NOMO-1 treated with dmso at 0.1 percent for 144 hours (cell line): ENCODE data around the gene SCO1.
A peak's percentile ranks its signal among the peaks of the same experiment; 100 is the strongest.
"Not testable (repeated sequence)": the region's sequence is repeated elsewhere in the genome, so short reads cannot be mapped to it uniquely, and the experiment has no call there.

Experiments used
- DNase-seq: peaks from one replicate; lab custom pipeline; 2025; ENCODE audit not compliant: unreplicated experiment; lab: John Stamatoyannopoulos, UW

Gene SCO1

DNA sequence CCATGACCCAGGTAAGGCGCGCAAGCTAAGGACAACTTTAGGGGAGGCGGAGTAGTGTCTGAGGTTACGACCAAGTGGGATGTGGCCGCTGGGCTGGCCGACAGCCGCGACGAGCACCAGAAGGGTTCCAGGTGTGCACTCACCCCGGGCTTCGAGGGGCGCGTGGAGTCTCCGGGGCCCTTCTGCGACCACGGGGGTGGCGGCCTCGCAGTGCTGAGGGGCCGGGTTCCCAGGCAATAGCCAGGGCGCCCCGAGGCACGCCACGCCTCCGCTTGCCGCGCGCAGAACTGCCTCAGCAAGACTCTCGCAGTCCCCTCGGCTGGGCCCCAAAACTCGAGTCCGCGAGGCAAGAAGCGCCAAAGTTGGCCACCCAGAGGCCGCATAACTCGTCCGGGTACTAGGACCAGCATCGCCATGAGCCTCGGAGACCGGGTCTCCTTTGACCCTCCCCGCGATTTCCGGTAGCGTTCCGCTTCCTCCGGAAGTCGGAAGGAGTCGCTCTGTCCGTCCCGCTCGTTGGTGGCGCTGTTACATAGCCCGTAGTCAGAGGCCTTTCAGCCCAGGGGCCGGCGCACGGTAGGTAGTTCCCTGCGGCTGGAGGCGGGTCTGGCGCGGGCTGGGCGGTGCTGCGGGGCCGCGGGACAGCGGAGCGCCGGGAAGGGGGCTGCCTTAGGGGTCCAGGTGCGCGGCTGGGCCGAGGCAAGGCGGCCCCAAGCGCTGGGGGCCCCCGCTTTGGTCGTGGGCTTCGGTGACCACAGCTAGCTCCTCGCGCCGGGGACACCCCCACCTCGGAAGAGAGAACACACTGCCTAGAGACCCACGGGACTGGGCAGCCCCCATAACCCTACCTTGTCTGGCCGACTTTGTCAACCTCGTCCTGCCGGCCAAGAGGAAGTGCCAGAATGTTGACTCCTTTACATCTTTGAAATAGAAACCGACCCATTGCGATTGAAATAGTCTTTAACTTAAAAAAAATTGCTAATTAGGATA, at the start of gene SCO1, which contains the start of gene ADPRM:
Gene SCO1, minus strand, starts transcription at position 442 of the 990 bp plus-strand sequence. Its CDS starts 26 bp downstream, at position 416.
Gene ADPRM, plus strand, starts transcription at position 503 of the 990 bp plus-strand sequence. CDS start 7,333 bp downstream, outside the sequence.
- DNase-seq, result peak; percentile 90

DNA sequence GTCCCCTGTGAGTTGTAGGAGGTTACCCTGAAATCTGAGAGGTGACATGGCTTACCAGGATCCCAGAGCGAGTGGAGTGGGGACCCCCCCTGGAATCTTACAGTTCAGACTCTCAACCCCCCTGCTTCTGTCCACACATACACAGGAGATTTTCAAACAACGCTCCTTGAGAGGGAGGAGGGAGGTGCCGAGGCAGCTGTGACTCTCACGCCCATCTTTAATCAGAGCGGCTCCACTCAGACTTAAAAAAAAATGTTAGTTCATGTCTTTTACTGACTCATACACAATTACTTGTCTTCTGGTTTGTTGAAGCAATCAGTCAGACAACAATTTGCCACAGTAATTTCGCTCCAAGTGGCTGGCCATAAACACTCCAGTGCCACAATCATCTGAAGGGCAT, 47.9 kb upstream of the SCO1 start:
- no peak for DNase-seq

DNA sequence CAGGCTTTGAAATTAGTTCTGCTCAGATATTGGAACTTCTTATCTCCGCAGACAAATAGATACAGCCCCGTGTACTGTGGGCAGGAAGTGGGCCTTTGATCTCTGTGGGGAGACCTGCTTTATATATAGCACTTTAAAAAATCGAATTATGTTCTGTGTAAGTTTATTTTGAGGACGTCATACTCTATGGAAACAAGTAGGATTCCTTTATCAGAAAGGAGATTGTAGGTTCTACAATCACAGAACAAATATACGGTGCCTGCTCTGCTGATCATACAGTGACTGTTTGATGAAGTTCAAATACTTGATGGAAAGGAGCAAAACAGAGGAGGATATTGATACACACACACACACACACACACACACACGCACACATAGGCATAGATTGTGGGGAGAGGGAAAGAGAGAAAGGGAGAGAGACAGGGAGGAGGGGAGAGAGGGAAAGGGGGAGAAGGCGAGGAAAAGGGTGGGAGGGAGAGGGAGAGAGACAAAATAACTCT, 47.2 kb upstream of the SCO1 start:
- no peak for DNase-seq

- DNase-seq, result no peak
These were observed 46.1 kb upstream of the SCO1 start for GRCh38 chr17:10743316-10744009.

DNA sequence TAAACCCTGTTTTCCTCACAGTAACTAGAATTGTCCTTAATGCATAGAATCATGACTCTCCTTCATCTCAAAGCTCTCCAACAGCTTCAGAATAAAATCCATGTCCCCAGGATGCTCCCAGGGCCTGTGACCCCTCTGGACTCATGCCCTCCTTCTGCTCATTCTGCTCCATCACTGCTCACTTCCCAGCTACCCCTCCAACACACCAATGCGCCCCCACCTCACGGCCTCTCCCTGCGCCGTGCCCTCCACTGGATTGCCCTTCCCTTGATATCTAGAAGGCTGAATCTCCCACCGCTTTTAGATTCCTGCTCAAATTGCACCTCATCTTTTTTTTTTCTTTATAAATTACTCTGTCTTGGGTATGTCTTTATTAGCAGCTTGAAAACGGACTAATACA, 45.1 kb upstream of the SCO1 start:
- no peak for DNase-seq

- DNase-seq, result no peak
These were observed 44.2 kb upstream of the SCO1 start for GRCh38 chr17:10741416-10742135.

DNA sequence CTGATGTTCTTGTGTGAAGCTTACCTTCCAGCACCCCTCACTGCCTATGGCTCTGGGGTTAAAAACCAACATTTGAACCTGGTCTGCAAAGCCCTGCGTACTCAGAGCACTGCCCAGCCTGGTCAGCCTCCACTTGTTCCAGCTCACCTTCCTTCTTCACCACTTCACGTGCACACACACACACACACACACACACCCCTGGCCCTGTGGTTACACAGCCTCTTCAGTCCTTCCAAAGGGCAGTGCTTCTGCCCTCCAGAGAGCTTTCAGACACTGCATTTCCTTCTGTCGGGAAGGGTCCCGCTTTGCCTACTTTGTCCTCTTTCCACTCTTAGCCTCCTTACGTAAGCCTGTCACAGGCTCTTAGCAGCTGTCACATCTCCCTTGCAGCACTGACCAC, 42.1 kb upstream of the SCO1 start:
- no peak for DNase-seq

GRCh38 chr17:10738521-10739258, 41.4 kb upstream of the SCO1 start:
- no peak for DNase-seq

DNA sequence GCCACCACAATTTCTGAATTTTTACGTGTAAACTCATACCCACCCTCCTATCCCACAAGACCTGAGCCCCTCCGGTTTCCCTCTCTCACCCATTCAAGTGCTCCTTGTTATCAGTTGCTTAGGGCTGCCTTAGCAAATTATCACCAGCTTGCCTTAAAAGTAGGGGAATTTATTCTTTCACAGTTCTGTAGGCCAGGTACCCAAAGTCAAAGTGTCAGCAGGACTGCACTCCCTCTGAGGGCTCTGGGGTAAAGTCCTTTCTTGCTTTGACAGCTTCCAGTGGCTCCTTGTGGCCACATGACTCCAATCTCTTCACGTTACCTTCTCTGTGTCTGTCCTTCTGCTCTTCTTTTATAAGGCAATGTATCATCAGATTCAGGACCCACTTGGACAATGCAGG, 40.4 kb upstream of the SCO1 start:
- DNase-seq, result no peak

GRCh38 chr17:10737168-10737622, 39.9 kb upstream of the SCO1 start:
- peak; percentile 15 for DNase-seq

- DNase-seq, result no peak
These were observed 38.5 kb upstream of the SCO1 start for GRCh38 chr17:10735821-10736220.

GRCh38 chr17:10735251-10735650, 37.9 kb upstream of the SCO1 start:
- no peak for DNase-seq

GRCh38 chr17:10733666-10734065, 36.3 kb upstream of the SCO1 start:
- DNase-seq, result no peak

- not testable (repeated sequence) for DNase-seq
These were observed 34.8 kb upstream of the SCO1 start for GRCh38 chr17:10732121-10732520.

DNA sequence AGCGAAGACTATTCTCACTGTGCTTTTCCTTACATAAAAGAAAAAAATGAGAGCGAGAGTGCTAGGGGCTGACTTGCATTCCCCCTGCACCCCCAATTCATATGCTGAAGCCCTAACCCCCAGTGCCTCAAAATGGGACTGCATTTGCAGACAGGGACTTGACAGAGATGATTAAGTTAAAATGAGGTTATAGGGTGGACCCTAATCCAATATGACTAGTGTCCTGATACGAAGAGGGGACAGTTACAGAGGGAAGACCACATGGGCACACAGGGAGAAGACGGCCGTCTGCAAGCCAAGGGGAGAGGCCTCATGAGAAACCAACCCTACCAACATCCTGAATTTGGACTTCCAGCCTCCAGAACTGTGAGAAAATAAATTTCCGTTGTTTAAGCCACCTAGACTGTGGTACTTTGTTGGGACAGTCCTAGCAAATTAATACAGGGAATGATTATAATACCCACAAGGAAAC, 34.1 kb upstream of the SCO1 start:
- no peak for DNase-seq

DNA sequence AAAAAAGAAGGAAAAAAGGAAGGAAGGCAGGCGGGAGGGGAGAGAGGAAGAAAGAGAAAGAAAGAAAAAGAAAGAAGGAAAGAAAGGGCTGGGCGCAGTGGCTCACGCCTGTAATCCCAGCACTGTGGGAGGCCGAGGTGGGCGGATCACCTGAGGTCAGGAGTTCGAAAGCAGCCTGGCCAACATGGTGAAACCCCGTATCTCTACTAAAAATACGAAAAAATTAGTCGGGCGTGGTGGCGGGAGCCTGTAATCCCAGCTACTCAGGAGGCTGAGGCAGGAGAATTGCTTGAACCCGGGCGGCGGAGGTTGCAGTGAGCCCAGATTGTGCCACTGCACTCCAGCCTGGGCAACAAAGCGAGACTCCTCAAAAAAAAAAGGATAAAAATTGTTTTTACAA, 32.9 kb upstream of the SCO1 start:
- not testable (repeated sequence) for DNase-seq

DNA sequence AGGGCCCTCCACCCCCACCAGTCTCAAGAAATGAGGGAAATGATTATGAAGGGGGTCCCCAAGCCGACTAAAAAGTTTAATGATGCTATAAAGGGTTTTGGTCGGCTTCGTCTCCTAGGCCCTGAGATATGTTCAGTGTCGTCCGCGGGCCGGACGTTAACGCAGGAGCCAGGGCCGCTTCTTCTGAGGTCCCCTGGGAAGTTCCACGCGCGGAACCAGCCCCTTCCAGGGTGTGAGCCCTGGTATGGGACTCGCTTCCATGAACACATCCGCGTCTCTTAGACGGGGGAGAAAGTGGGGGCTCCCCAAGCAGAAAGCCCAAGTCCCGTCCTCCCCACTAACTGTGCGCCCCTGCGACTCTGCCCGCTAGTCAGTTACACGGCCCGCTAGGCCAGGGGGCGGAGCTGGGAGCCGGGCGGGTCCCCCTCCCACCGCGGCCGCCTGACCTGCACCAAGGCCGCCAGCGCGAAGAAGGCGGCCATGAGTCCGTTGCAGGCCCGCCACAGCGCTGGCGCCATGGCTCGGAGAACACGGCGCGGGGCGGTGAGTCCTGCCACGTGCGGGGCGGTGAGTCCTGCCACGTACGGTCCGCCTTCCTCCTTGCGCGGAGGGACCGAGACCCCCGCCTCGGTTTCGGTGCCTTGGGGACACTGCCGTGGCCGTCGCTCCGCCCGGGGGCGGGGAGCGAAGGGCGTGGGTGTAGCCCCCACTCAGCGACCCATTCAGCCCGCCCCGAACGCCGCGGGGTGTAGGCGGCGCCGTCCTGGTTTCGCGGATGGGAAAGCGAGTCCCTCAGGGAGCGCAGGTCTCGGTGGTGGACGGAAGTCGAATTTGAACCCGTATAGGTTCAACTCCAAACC, 32.2 kb upstream of the SCO1 start, which contains the start of gene TMEM220:
Gene TMEM220, minus strand, starts transcription at position 690 of the 860 bp plus-strand sequence. Its CDS starts 172 bp downstream, at position 518.
- peak; percentile 16 for DNase-seq

- no peak for DNase-seq
These were observed 31.1 kb upstream of the SCO1 start for GRCh38 chr17:10728331-10728892.

- no peak for DNase-seq
These were observed 29.9 kb upstream of the SCO1 start for GRCh38 chr17:10727192-10727591.
